GM19043 (cell line): ENCODE measurements around the gene RND2.
"Not testable (repeated sequence)": the region's sequence is repeated elsewhere in the genome, so short reads cannot be mapped to it uniquely, and the experiment has no call there.

Experiments used
- ATAC-seq: cut with Tn5 transposase; IDR thresholded peaks from one replicate; pipeline ENCODE4 v1.9.1; 2021; ENCODE audit warnings: low read depth; ENCODE audit not compliant: unreplicated experiment

The RND2 gene

GRCh38 chr17:43024407-43025289 lies at the start of gene RND2:
TSS of gene RND2 (plus strand) at chr17:43025231. CDS start at chr17:43025348, 117 bp downstream.
- ATAC-seq = peak; percentile 46

- ATAC-seq = no peak
Measured at GRCh38 chr17:42975265-42975664, 49.8 kb upstream of the RND2 start.

GRCh38 chr17:42975701-42976100 lies 49.3 kb upstream of the RND2 start:
- ATAC-seq = not testable (repeated sequence)

- ATAC-seq = no peak
Measured at GRCh38 chr17:42979511-42980273, 45.3 kb upstream of the RND2 start, which contains the start of gene PTGES3L. TSS of gene PTGES3L (minus strand) at chr17:42980080. CDS start at chr17:42980053, 27 bp downstream.

GRCh38 chr17:42980274-42980765 lies 44.7 kb upstream of the RND2 start, which contains the start of gene RUNDC1:
TSS of gene RUNDC1 (plus strand) at chr17:42980565. CDS start at chr17:42980577, 12 bp downstream.
- peak; percentile 69 for ATAC-seq

GRCh38 chr17:42980766-42981397 lies 44.1 kb upstream of the RND2 start:
- ATAC-seq = peak; percentile 39

GRCh38 chr17:42982266-42982665 lies 42.8 kb upstream of the RND2 start:
- no peak for ATAC-seq

- ATAC-seq = no peak
Measured at GRCh38 chr17:42985225-42985624, 39.8 kb upstream of the RND2 start.

- no peak for ATAC-seq
Measured at GRCh38 chr17:42989141-42989540, 35.9 kb upstream of the RND2 start.

- ATAC-seq = no peak
Measured at GRCh38 chr17:42989726-42990652, 35.0 kb upstream of the RND2 start.

GRCh38 chr17:42991471-42991870 lies 33.6 kb upstream of the RND2 start:
- no peak for ATAC-seq

- ATAC-seq = no peak
Measured at GRCh38 chr17:42992872-42993271, 32.2 kb upstream of the RND2 start.

GRCh38 chr17:42993913-42994312 lies 31.1 kb upstream of the RND2 start:
- not testable (repeated sequence) for ATAC-seq

- no peak for ATAC-seq
Measured at GRCh38 chr17:42997390-42997983, 27.5 kb upstream of the RND2 start.

GRCh38 chr17:42997984-42998938 lies 26.8 kb upstream of the RND2 start, which contains the start of gene RPL27:
TSS of gene RPL27 (plus strand) at chr17:42998419. CDS start at chr17:42998751, 332 bp downstream.
- peak; percentile 91 for ATAC-seq

GRCh38 chr17:42999003-42999525 lies 26.0 kb upstream of the RND2 start:
- ATAC-seq = no peak

- not testable (repeated sequence) for ATAC-seq
Measured at GRCh38 chr17:43000894-43001293, 24.1 kb upstream of the RND2 start.
